ENCODE data around the gene XXYLT1. TPM values are rescaled to one million over a fixed set of nuclear protein-coding genes. Genes with fewer than 3 reads are reported as not detected.

Gene XXYLT1
- total RNA-seq, 8 experiments from 2014 or later: 8.7 to 35.9 (median 16.1) TPM

- no peak overlapping the region for H3K27ac ChIP-seq
- no peak for ATAC-seq (replicated peaks in 6 of 8)
- WGBS, 10 experiments: 18 to 100% (median 60%) methylated on average over 1 to 4 of the region's 4 CpGs; no CpG with 5 or more reads in 1 of the 10 experiments
- in situ Hi-C loops (cut with MboI; ENCODE audit: low pct_unique_long_range_greater_than_20kb in 2 of 9, low sequenced_read_pairs in 9 of 9, unreplicated experiment in 9 of 9): no loop called here
- H3K4me3 ChIP-seq: no peak overlapping the region
- no peaks in the 10 kb centered on the region for H3K4me1 ChIP-seq (replicated peaks in 1 of 2)
These were observed 250.8 kb downstream of the XXYLT1 start for GRCh38 chr3:195020185-195020584.

DNA sequence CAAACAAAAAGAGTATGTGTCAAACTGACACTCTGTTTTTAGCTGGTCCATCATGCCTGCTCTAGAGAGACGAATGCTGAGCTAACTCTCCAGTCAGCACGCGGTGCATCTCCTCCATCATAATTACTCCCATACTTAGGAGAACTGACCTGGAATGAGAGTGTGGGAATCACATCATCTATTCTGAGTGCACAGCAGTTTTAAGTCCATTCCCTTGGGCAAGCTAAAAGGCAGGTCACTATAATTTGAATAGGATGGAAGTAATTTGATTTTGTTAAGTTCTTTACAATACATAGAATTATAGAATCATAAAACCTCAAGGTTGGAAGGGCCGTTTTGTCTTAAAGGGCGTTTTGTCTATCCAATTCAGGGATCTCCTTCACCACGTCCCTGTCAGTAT is 251.6 kb downstream of the XXYLT1 start:
- Histone ChIP-seq H3K27ac (no peak overlapping the region), H3K4me1 (replicated peaks in 1 of 2) (no peaks in the 10 kb centered on the region), H3K4me3 (no peak overlapping the region)
- ATAC-seq (replicated peaks in 6 of 8): no peak
- in situ Hi-C loops (cut with MboI; ENCODE audit: low pct_unique_long_range_greater_than_20kb in 2 of 9, low sequenced_read_pairs in 9 of 9, unreplicated experiment in 9 of 9): no loop called here
- WGBS, 10 experiments: 5 to 93% (median 74%) methylated on average over 2 to 6 of the region's 6 CpGs

Other genes with a start within 250 kb of the XXYLT1 start
- 10 to 100 TPM; 35.8 to 75.8 (median 52.7) TPM for gene ACAP2, start 171.9 kb upstream of the XXYLT1 start, total RNA-seq

Measured in motor neuron (in vitro differentiated cells).